C4-2B (cell line): ENCODE data around the gene IMMP1L.

Experiments
- ZFX ChIP-seq: fragments of 450-650 bp; IDR thresholded peaks from 2 replicates; pipeline ENCODE4 v1.6.1; 2017
- TF ChIP-seq, protein P1 (sequence below): fragments of 450-650 bp; conservative IDR thresholded peaks from 2 replicates; pipeline ENCODE4 v1.5.1; 2017; ENCODE audit warnings: mild to moderate bottlenecking

DNA sequence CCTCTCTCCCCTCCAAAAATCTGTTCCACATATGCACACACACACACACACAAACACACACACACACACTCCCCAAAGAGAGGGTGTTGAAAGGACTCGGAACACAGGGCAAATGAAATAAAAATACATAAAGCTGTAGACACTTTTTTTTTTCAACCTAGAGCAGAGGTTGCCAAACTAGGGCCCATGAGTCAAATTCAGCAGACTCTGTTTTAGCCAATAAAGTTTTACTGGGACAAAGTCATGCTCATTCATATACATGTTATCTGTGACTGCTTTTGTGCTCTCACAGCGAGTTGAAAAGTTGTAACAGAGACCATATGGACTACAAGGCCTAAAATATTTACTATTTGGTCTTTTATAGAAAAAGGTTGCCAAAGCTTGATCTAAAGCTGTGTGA lies 8.9 kb downstream of the IMMP1L start:
- TF ChIP-seq, protein P1, sequence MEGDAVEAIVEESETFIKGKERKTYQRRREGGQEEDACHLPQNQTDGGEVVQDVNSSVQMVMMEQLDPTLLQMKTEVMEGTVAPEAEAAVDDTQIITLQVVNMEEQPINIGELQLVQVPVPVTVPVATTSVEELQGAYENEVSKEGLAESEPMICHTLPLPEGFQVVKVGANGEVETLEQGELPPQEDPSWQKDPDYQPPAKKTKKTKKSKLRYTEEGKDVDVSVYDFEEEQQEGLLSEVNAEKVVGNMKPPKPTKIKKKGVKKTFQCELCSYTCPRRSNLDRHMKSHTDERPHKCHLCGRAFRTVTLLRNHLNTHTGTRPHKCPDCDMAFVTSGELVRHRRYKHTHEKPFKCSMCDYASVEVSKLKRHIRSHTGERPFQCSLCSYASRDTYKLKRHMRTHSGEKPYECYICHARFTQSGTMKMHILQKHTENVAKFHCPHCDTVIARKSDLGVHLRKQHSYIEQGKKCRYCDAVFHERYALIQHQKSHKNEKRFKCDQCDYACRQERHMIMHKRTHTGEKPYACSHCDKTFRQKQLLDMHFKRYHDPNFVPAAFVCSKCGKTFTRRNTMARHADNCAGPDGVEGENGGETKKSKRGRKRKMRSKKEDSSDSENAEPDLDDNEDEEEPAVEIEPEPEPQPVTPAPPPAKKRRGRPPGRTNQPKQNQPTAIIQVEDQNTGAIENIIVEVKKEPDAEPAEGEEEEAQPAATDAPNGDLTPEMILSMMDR, result no peak
- TF ChIP-seq ZFX, result no peak
